HUES6 (cell line): ENCODE results near the gene INPP5D.

Source experiments
- H3K27ac ChIP-seq: 2 replicates; pipeline ENCODE4 v1.7.0; 2013; ENCODE audit warnings: low read depth, mild to moderate bottlenecking, low read length, inconsistent platforms
- H3K27me3 ChIP-seq: 2 replicates; pipeline ENCODE4 v1.6.1; 2013; ENCODE audit warnings: low read length; ENCODE audit not compliant: control insufficient read depth, insufficient read depth
- H3K36me3 ChIP-seq: 2 replicates; pipeline ENCODE4 v1.6.1; 2013; ENCODE audit warnings: low read length; ENCODE audit not compliant: control insufficient read depth, insufficient read depth
- H3K4me1 ChIP-seq: 2 replicates; pipeline ENCODE4 v1.6.1; 2013; ENCODE audit warnings: low read length; ENCODE audit not compliant: control insufficient read depth, insufficient read depth
- H3K4me3 ChIP-seq: 2 replicates; pipeline ENCODE4 v1.5.1; 2013; ENCODE audit warnings: low read depth, low read length
- H3K9ac ChIP-seq: one replicate; pipeline ENCODE4 v1.6.1; 2013; ENCODE audit warnings: mild to moderate bottlenecking, low read length
- H3K9me3 ChIP-seq: 2 replicates; pipeline ENCODE4 v1.6.1; 2013; ENCODE audit warnings: low read depth, low read length; ENCODE audit not compliant: control insufficient read depth, insufficient read depth

The INPP5D gene

DNA sequence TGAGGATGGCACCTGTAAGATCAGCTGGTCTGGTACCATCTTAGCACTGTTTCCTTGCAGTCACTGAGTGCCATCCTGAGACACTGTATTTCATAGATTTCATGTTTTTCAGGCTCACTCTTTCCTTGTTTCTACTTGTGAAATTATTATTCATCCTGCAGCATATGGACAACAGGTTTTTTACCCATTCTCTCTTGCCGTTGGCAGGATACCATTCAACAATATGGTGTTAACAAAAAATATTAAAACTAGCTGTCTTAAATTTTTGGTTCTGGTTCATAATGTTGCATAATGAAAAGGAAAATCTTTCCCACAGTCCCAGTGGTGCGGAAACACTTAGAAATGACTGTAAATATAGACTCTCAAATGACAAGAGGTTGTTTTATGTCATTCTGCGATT is 168.2 kb downstream of the INPP5D start:
- peaks cover 4% of the 10 kb centered on the region; the same call in 1 of the 2 replicates for H3K4me1 ChIP-seq
- no peaks in the 10 kb centered on the region for H3K27me3 ChIP-seq
- no peak overlapping the region for H3K4me3 ChIP-seq
- H3K36me3 ChIP-seq, result no peaks in the 10 kb centered on the region
- H3K27ac ChIP-seq, result no peak overlapping the region
- H3K9me3 ChIP-seq, result no peaks in the 10 kb centered on the region
- no peak overlapping the region for H3K9ac ChIP-seq

DNA sequence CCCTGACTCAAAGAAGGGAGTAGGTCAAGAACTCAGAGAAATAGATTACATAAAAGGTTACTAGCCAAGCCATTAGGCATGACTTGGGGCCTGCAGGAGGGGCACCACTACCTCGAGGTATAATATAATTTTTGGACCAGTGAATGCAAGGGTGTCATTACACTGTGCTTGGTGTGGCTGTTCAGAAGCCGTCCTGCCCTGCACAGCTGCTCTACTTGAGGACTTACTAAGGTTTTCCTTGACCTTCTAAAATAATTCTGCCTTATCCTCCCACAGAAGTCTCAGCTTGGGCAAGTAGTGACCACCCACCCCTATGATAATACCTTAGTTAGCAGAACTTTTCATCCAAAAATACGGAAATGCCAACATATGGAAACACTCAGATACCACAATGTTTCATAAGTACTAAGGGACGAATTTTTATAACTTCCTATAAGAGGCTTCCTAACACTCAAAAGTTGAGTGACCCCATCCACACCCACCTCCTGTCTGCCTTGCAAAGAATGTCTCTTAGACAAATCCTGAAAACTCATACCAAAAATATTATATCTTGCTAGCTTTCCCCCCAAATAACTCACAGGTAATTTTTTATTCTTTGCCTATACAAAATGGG is 173.6 kb downstream of the INPP5D start:
- H3K27ac ChIP-seq, result no peak overlapping the region
- H3K9ac ChIP-seq, result no peak overlapping the region
- H3K4me1 ChIP-seq, result no peaks in the 10 kb centered on the region
- no peaks in the 10 kb centered on the region for H3K36me3 ChIP-seq
- H3K9me3 ChIP-seq, result peaks cover 3% of the 10 kb centered on the region; the same call in 1 of the 2 replicates
- no peak overlapping the region for H3K4me3 ChIP-seq
- H3K27me3 ChIP-seq, result no peaks in the 10 kb centered on the region

DNA sequence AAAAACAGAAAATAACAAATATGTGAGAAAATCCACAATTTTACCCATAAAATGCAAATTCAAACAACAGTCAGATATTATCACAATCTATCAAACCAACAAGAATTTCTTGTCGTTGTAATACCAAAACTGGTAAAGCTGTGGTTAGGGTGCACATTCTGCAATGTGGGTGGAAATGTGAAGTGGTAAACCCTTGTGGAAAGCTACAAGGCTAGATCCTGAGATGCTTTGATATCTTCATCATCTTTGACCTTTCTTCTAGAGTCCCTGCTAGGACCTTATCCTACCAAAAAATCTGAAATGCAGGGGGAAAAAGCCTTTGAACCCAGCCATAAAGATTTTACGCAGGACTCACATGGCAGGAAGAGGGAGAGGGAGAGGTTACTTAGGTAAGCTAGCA is 174.1 kb downstream of the INPP5D start:
- Histone ChIP-seq H3K4me1 (no peaks in the 10 kb centered on the region), H3K4me3 (no peak overlapping the region), H3K9ac (no peak overlapping the region), H3K27me3 (no peaks in the 10 kb centered on the region), H3K27ac (no peak overlapping the region), H3K36me3 (no peaks in the 10 kb centered on the region), H3K9me3 (peaks cover 3% of the 10 kb centered on the region; the same call in 1 of the 2 replicates)

DNA sequence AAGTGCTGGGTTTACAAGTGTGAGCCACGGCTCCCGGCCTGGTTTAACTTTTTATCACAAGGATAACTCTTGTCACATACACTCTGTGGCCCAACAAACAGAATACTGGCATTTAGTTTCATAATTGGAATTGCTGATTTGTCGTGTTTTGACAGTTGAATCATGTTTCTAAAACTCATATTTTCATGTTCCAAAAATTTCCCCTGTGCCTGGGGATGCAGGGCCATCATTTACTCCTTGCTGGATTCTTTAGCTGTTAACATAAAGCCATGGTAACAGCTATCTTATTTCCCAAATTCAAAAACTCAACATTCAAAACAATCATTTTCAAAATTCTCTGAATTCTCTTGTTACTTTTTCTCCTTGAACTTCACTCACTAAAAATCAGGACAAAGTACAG is 174.9 kb downstream of the INPP5D start:
- Histone ChIP-seq H3K9ac (no peak overlapping the region), H3K4me3 (no peak overlapping the region), H3K36me3 (no peaks in the 10 kb centered on the region), H3K27me3 (no peaks in the 10 kb centered on the region), H3K9me3 (peaks cover 3% of the 10 kb centered on the region; the same call in 1 of the 2 replicates), H3K4me1 (no peaks in the 10 kb centered on the region), H3K27ac (no peak overlapping the region)

DNA sequence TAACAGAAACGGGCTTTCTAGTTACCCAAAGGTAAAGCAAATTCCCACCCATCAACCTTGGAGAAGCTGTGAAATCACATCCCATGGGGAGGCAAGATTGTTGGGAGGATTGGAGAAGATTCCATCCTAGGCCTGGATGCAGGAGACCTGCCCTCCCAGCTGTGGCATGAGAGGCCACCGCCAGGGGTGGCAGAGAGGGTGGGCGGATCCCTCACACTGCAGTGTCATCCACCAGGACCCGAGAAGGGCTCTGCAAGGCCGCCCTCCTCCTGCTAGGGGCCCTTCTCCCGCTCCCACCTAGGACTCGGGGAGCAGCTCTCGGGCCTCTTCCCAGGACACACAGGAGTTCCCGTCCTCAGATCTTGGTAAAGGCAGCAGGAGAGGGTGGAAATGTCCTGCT is 175.8 kb downstream of the INPP5D start:
- H3K4me1 ChIP-seq, result no peaks in the 10 kb centered on the region
- no peak overlapping the region for H3K9ac ChIP-seq
- H3K27me3 ChIP-seq, result no peaks in the 10 kb centered on the region
- H3K4me3 ChIP-seq, result no peak overlapping the region
- peaks cover 3% of the 10 kb centered on the region; the same call in 1 of the 2 replicates for H3K9me3 ChIP-seq
- no peak overlapping the region for H3K27ac ChIP-seq
- no peaks in the 10 kb centered on the region for H3K36me3 ChIP-seq

DNA sequence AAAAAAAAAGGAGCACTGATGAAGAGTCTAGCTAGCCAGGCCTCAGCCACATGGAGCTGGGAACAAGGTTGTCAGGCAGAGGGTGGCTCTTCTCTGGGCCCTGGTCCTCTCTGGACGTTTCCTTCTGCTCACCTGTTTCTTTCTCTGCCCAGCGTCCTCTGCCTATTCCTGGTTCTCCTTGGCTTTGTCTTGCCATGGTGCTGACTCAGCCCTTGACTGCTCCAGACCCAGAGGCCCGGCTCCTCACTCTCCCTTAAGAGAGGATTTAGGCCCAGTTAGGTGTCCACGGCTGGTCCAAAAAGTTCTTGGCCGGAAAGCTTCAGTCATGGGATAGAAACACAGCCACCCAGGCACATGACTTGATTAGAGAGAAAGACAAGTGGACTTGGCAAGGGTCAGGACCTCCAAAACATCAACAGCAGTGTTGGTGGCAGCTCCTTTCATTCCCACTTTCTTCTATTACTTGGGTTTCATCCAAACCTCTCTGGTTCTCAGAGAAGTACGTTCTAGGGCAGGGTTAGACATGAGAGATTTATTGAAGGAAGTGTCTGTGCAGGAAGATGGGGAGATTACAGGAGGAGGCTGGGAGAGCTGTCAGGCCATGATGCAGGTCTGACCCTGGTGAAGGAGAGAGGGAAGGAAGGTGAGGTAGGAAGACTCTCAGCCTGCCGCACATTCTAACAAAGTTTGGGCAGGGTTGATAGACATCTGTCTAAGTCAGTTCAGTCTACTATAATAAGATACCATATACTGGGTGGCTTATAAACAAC is 176.9 kb downstream of the INPP5D start:
- Histone ChIP-seq H3K9ac (no peak overlapping the region), H3K36me3 (no peaks in the 10 kb centered on the region), H3K27me3 (no peaks in the 10 kb centered on the region), H3K4me3 (no peak overlapping the region), H3K9me3 (peaks cover 3% of the 10 kb centered on the region; the same call in 1 of the 2 replicates), H3K4me1 (peaks cover 3% of the 10 kb centered on the region; the same call in 1 of the 2 replicates), H3K27ac (no peak overlapping the region)

DNA sequence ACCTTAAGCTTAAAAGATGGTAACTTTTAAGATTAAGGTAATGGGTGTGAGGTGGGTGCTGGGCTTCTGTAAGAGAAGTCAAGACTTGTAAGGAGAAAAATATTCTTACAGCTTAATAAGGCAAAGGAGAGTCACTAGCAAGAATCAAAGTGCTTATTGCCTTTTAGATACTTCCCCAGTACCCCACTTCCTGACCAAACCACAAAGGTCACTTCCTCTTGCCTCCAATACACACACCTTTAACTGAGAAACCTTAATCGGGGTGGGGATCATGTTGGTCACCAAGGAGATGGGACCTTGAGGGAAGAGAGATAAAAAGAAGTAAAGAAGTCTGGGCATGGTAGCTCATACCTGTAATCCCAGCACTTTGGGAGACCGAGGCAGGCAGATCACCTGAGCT is 180.8 kb downstream of the INPP5D start:
- Histone ChIP-seq H3K4me1 (peaks cover 3% of the 10 kb centered on the region; the same call in 1 of the 2 replicates), H3K27me3 (no peaks in the 10 kb centered on the region), H3K4me3 (no peak overlapping the region), H3K36me3 (no peaks in the 10 kb centered on the region), H3K27ac (no peak overlapping the region), H3K9ac (no peak overlapping the region), H3K9me3 (peaks cover 3% of the 10 kb centered on the region; the same call in 1 of the 2 replicates)

DNA sequence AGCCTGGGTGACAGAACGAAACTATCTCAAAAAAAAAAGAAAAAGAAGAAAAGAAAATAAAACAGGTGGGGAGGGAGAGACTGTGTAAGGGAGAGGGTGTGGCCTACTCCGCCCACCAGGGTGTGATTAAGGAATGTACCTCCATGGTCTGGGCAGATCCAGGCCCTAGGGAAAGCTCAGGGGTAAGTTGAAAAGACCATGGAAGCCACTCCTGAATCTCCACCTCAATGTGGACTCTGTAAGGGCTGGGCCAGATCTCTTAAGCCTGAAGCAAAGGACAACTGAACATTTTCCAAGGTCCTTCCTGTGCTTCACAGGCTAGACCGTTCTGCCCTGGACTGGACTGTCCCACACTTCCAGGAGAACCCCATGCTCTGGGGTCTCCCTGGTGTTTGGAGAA is 181.7 kb downstream of the INPP5D start:
- Histone ChIP-seq H3K4me1 (peaks cover 3% of the 10 kb centered on the region; the same call in 1 of the 2 replicates), H3K36me3 (no peaks in the 10 kb centered on the region), H3K27me3 (no peaks in the 10 kb centered on the region), H3K9me3 (peaks cover 3% of the 10 kb centered on the region; the same call in 1 of the 2 replicates), H3K9ac (no peak overlapping the region), H3K4me3 (no peak overlapping the region), H3K27ac (no peak overlapping the region)

DNA sequence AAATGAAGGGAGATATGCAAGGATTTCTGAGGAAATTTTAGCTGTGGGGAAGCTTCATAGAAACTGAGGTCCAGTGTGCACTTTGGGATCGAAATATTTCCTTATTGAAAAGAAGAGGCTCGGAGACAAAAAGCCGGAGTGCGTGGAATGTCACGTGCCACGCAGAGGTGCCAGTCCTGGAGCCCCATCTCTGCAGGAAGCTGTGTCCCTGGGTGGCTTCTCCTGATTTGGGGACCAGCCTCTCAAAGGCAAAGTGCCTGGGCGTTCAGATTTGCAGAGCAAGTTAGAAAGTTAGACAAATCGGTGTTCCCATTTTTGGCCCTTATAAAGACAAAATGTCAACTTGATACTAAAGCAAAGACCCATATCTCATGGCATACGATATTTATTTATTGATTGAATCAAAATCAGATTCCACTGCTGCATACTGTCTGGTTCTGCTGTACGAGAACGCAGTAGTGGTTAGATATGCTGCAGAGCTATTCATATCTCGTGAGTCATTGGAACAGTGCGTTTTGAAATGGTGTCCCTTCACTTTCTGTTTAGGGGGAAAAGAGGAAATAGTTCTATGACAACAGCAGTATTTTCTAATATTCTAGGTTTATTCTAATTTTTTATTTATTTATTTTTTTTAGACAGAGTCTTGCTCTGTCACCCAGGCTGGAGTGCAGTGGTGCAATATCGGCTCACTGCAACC is 182.2 kb downstream of the INPP5D start:
- no peaks in the 10 kb centered on the region for H3K36me3 ChIP-seq
- H3K27me3 ChIP-seq, result no peaks in the 10 kb centered on the region
- peaks cover 3% of the 10 kb centered on the region; the same call in 1 of the 2 replicates for H3K4me1 ChIP-seq
- no peak overlapping the region for H3K27ac ChIP-seq
- H3K9me3 ChIP-seq, result no peaks in the 10 kb centered on the region; the same call in 1 of the 2 replicates
- H3K4me3 ChIP-seq, result no peak overlapping the region
- H3K9ac ChIP-seq, result no peak overlapping the region

DNA sequence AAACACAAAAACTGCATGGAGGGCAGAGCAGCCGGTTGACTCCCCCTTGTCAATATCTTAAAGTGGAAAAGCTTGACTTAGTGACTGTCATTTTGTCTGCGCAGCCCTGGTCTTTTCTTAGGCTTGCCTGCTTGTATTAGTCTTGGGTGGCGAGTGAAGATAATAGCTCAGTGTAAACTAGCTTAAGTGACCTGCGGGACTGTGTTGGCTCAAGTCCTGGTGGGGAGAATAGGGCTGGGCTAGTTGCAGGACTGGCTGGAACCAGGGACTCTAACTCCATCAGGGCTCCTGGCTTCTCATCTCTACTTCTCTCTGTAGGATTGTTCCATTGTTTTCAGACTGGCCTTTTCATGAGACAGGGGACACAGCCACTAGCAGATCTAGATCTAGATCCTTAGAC is 183.2 kb downstream of the INPP5D start:
- Histone ChIP-seq H3K27ac (no peak overlapping the region), H3K4me1 (peaks cover 3% of the 10 kb centered on the region; the same call in 1 of the 2 replicates), H3K9ac (no peak overlapping the region), H3K4me3 (no peak overlapping the region), H3K9me3 (no peaks in the 10 kb centered on the region), H3K27me3 (no peaks in the 10 kb centered on the region), H3K36me3 (no peaks in the 10 kb centered on the region)

DNA sequence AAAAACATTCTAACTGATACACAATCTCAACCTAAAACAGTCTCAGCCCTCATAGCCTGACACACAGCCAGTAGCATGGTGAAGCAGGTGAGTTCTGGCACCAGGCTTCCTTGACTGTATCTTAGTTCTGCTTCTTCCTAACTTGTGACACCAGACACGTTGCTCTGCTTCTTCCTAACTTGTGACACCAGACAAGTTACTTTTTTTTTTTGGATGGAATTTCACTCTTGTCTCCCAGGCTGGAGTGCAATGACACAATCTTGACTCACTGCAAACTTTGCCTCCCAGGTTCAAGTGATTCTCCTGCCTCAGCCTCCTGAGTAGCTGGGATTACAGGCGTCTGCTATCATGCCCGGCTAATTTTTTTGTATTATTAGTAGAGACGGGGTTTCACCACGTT is 184.7 kb downstream of the INPP5D start:
- H3K9ac ChIP-seq, result no peak overlapping the region
- H3K4me3 ChIP-seq, result no peak overlapping the region
- no peak overlapping the region for H3K27ac ChIP-seq

More for the DNA sequence above, 184.7 kb downstream of the INPP5D start:
- Histone ChIP-seq H3K4me1 (peaks cover 3% of the 10 kb centered on the region; the same call in 1 of the 2 replicates), H3K9me3 (peaks cover 3% of the 10 kb centered on the region; the same call in 1 of the 2 replicates), H3K36me3 (no peaks in the 10 kb centered on the region), H3K27me3 (no peaks in the 10 kb centered on the region)
